Smooth muscle cell (in vitro differentiated cells): ENCODE measurements around the gene HACD2. TPM values are rescaled to one million over a fixed set of nuclear protein-coding genes. Genes with fewer than 3 reads are reported as not detected.

Experiments
- DNase-seq: peaks from one replicate; lab custom pipeline; 2025; ENCODE audit not compliant: unreplicated experiment; lab: John Stamatoyannopoulos, UW
- H2AFZ ChIP-seq: fragments of 200-600 bp; sonication (generic); 2 replicates; pipeline ENCODE4 v1.6.0; 2016; ENCODE audit warnings: antibody characterized with exemption, low read depth, mild to moderate bottlenecking
- H3F3A ChIP-seq: fragments of 200-600 bp; sonication (generic); 2 replicates; pipeline ENCODE4 v1.6.0; 2017; ENCODE audit warnings: antibody characterized with exemption, low read depth
- H3K27ac ChIP-seq: fragments of 200-600 bp; sonication (generic); 2 replicates; pipeline ENCODE4 v1.5.1; 2016; ENCODE audit warnings: low read depth, mild to moderate bottlenecking
- H3K27me3 ChIP-seq: fragments of 200-600 bp; sonication (generic); 2 replicates; pipeline ENCODE4 v1.6.1; 2016; ENCODE audit warnings: low read depth, mild to moderate bottlenecking
- H3K36me3 ChIP-seq: fragments of 200-600 bp; sonication (generic); 2 replicates; pipeline ENCODE4 v1.5.1; 2016; ENCODE audit warnings: low read depth
- H3K4me1 ChIP-seq: fragments of 200-600 bp; sonication (generic); 2 replicates; pipeline ENCODE4 v1.5.1; 2016; ENCODE audit warnings: low read depth
- H3K4me2 ChIP-seq: fragments of 200-600 bp; sonication (generic); 2 replicates; pipeline ENCODE4 v1.6.0; 2016; ENCODE audit warnings: mild to moderate bottlenecking
- H3K4me3 ChIP-seq: fragments of 200-600 bp; sonication (generic); 2 replicates; pipeline ENCODE4 v1.5.1; 2016; ENCODE audit warnings: mild to moderate bottlenecking
- H3K79me2 ChIP-seq: fragments of 200-600 bp; sonication (generic); 2 replicates; pipeline ENCODE4 v1.6.0; 2016; ENCODE audit warnings: low read depth, mild to moderate bottlenecking
- H3K9ac ChIP-seq: fragments of 200-600 bp; sonication (generic); 2 replicates; pipeline ENCODE4 v1.6.0; 2016; ENCODE audit warnings: low read depth
- H3K9me3 ChIP-seq: fragments of 200-600 bp; sonication (generic); replicated peaks from 2 replicates; pipeline ENCODE4 v1.5.1; 2016; ENCODE audit warnings: low read depth
- H4K20me1 ChIP-seq: fragments of 200-600 bp; sonication (generic); 2 replicates; pipeline ENCODE4 v1.6.0; 2016; ENCODE audit warnings: low read depth
- CTCF ChIP-seq: fragments of 200-600 bp; sonication (generic); IDR thresholded peaks from 2 replicates; pipeline ENCODE4 v1.5.1; 2017; ENCODE audit warnings: borderline replicate concordance, mild to moderate bottlenecking, antibody characterized with exemption; ENCODE audit not compliant: insufficient read depth, poor library complexity, severe bottlenecking
- WGBS: methylation state at CpG from one replicate; pipeline ENCODE4 v1.1.7; 2016; ENCODE audit warnings: low lambda C conversion rate; 5-methylcytosine and 5-hydroxymethylcytosine counted together
- polyA plus RNA-seq: library from polyadenylated mRNA; unstranded; fragments of >200 nt; fragmentation: Nextera tagmentation; extraction: Ambion mirVana; gene quantifications from 2 replicates; pipeline ENCODE4 v1.2.1, GENCODE V29; 2016
- total RNA-seq: library from RNA; depleted of rRNA; stranded (reverse); fragments of >200 nt; gene quantifications from 2 replicates; pipeline ENCODE4 v1.2.3, GENCODE V29; 2014

The HACD2 gene
- total and polyA plus RNA-seq, 2 experiments from 2014 or later: 9.5 to 28.3 TPM

GRCh38 chr3:123493912-123494311, 90.9 kb downstream of the HACD2 start:
- no peaks in the 10 kb centered on the region for H3K27me3 ChIP-seq
- no peak overlapping the region for H3K4me2 ChIP-seq
- H3K36me3 ChIP-seq: no peaks in the 10 kb centered on the region
- no peaks in the 10 kb centered on the region for H3K79me2 ChIP-seq
- DNase-seq: no peak
- H3K27ac ChIP-seq: no peak overlapping the region
- no peak overlapping the region for H2AFZ ChIP-seq
- H3K4me3 ChIP-seq: no peak overlapping the region
- no peaks in the 10 kb centered on the region for H3K9me3 ChIP-seq
- H3F3A ChIP-seq: no peaks in the 10 kb centered on the region
- 87% methylated on average over 4 of the region's 4 CpGs for WGBS
- no peak overlapping the region for H3K9ac ChIP-seq
- H4K20me1 ChIP-seq: no peaks in the 10 kb centered on the region
- no peaks in the 10 kb centered on the region for H3K4me1 ChIP-seq
- TF ChIP-seq CTCF: no peak

GRCh38 chr3:123491966-123492587, 92.8 kb downstream of the HACD2 start:
- Histone ChIP-seq H3K79me2 (no peaks in the 10 kb centered on the region), H3F3A (no peaks in the 10 kb centered on the region), H3K27me3 (peaks cover 5% of the 10 kb centered on the region), H3K4me2 (no peak overlapping the region), H3K9ac (no peak overlapping the region), H2AFZ (no peak overlapping the region), H3K9me3 (no peaks in the 10 kb centered on the region), H4K20me1 (no peaks in the 10 kb centered on the region), H3K36me3 (no peaks in the 10 kb centered on the region), H3K4me3 (no peak overlapping the region), H3K27ac (no peak overlapping the region), H3K4me1 (no peaks in the 10 kb centered on the region)
- no peak for TF ChIP-seq CTCF
- 84% methylated on average over 4 of the region's 4 CpGs for WGBS
- no peak for DNase-seq

GRCh38 chr3:123489400-123490004, 95.4 kb downstream of the HACD2 start:
- Histone ChIP-seq H3K4me1 (no peaks in the 10 kb centered on the region), H3K4me3 (no peak overlapping the region), H3K27me3 (peaks cover 15% of the 10 kb centered on the region), H3K36me3 (no peaks in the 10 kb centered on the region), H3K27ac (no peak overlapping the region), H2AFZ (no peak overlapping the region), H3K4me2 (no peak overlapping the region), H3K9me3 (no peaks in the 10 kb centered on the region), H4K20me1 (no peaks in the 10 kb centered on the region), H3K9ac (no peak overlapping the region), H3F3A (no peaks in the 10 kb centered on the region), H3K79me2 (no peaks in the 10 kb centered on the region)
- 5% methylated on average over 8 of the region's 8 CpGs for WGBS
- peak; percentile 12 for DNase-seq
- peak; percentile 91 for TF ChIP-seq CTCF
